ENCODE results near the gene AFG1L.
"Not testable (repeated sequence)": the region's sequence is repeated elsewhere in the genome, so short reads cannot be mapped to it uniquely, and the experiment has no call there.

The AFG1L gene

GRCh38 chr6:108274546-108274945, 20.3 kb upstream of the AFG1L start:
- Histone ChIP-seq H3K36me3 (ENCODE audit: insufficient read depth, low read length) (no peaks in the 10 kb centered on the region), H3K4me1 (ENCODE audit: insufficient read depth, low read length) (peaks cover 7% of the 10 kb centered on the region; the same call in 1 of the 2 replicates), H3K9me3 (ENCODE audit: control insufficient read depth, insufficient read depth, low read length) (no peaks in the 10 kb centered on the region), H3K9ac (ENCODE audit: low read depth, low read length) (no peak overlapping the region)

- Histone ChIP-seq H3K36me3 (ENCODE audit: insufficient read depth, low read length) (no peaks in the 10 kb centered on the region), H3K4me1 (ENCODE audit: insufficient read depth, low read length) (peaks cover 7% of the 10 kb centered on the region; the same call in 1 of the 2 replicates), H3K9ac (ENCODE audit: low read depth, low read length) (no peak overlapping the region), H3K9me3 (ENCODE audit: control insufficient read depth, insufficient read depth, low read length) (no peaks in the 10 kb centered on the region)
Observed at GRCh38 chr6:108275976-108276375, 18.9 kb upstream of the AFG1L start.

GRCh38 chr6:108277295-108277694, 17.6 kb upstream of the AFG1L start:
- no peaks in the 10 kb centered on the region for H3K9me3 ChIP-seq (ENCODE audit: control insufficient read depth, insufficient read depth, low read length)
- no peak overlapping the region for H3K9ac ChIP-seq (ENCODE audit: low read depth, low read length)
- no peaks in the 10 kb centered on the region for H3K36me3 ChIP-seq (ENCODE audit: insufficient read depth, low read length)
- peaks cover 7% of the 10 kb centered on the region; the same call in 1 of the 2 replicates for H3K4me1 ChIP-seq (ENCODE audit: insufficient read depth, low read length)

DNA sequence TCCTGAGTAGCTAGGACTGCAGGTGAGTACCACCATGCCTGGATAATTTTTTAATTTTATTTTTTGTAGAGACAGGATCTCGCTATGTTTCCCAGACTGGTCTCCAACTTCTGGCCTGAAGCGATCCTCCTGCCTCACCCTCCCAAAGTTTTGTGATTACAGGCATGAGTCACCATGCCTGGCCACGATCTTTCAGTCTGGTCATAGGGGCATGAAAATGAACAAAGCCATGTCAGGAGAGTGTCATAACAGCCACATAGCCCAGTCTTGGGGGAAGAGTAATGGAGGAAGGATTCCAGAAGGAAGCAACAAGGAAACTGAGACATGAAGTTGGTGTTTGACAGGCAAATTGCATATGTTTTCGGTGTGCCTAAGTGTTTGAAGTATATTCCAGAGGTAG, 17.0 kb upstream of the AFG1L start:
- Histone ChIP-seq H3K9me3 (ENCODE audit: control insufficient read depth, insufficient read depth, low read length) (no peaks in the 10 kb centered on the region), H3K4me1 (ENCODE audit: insufficient read depth, low read length) (peaks cover 7% of the 10 kb centered on the region; the same call in 1 of the 2 replicates), H3K36me3 (ENCODE audit: insufficient read depth, low read length) (no peaks in the 10 kb centered on the region), H3K9ac (ENCODE audit: low read depth, low read length) (no peak overlapping the region)

DNA sequence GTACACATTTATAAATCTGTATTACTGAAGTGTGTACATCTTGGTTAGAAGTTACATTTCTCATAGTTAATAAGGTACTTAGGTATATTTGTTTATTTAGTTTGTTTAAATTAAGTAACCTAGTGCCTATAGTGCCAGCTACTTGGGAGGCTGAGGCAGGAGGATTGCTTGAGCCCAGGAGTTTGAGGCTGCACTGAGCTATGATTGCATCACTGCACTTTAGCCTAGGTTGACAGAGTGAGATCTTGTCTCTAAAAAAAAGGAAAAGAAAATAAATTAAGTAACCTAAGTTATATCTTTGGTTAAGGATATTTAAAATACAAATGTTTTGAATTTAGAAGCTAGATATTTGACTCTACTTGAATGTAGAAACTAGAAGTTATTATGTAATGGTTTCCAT, 9.5 kb upstream of the AFG1L start:
- H3K36me3 ChIP-seq (ENCODE audit: insufficient read depth, low read length) = no peaks in the 10 kb centered on the region
- H3K9ac ChIP-seq (ENCODE audit: low read depth, low read length) = no peak overlapping the region
- H3K4me1 ChIP-seq (ENCODE audit: insufficient read depth, low read length) = no peaks in the 10 kb centered on the region

GRCh38 chr6:108286366-108286765, 8.5 kb upstream of the AFG1L start:
- H3K4me1 ChIP-seq (ENCODE audit: insufficient read depth, low read length) = no peaks in the 10 kb centered on the region
- no peaks in the 10 kb centered on the region for H3K9me3 ChIP-seq (ENCODE audit: control insufficient read depth, insufficient read depth, low read length)
- H3K9ac ChIP-seq (ENCODE audit: low read depth, low read length) = no peak overlapping the region

More for the DNA sequence above, 9.5 kb upstream of the AFG1L start:
- no peaks in the 10 kb centered on the region for H3K9me3 ChIP-seq (ENCODE audit: control insufficient read depth, insufficient read depth, low read length)

GRCh38 chr6:108287373-108287772, 7.5 kb upstream of the AFG1L start:
- H3K9me3 ChIP-seq (ENCODE audit: control insufficient read depth, insufficient read depth, low read length) = no peaks in the 10 kb centered on the region
- no peaks in the 10 kb centered on the region for H3K4me1 ChIP-seq (ENCODE audit: insufficient read depth, low read length)
- H3K9ac ChIP-seq (ENCODE audit: low read depth, low read length) = no peak overlapping the region
- H3K36me3 ChIP-seq (ENCODE audit: insufficient read depth, low read length) = no peaks in the 10 kb centered on the region

More at GRCh38 chr6:108286366-108286765, 8.5 kb upstream of the AFG1L start:
- H3K36me3 ChIP-seq (ENCODE audit: insufficient read depth, low read length) = no peaks in the 10 kb centered on the region

GRCh38 chr6:108288742-108289141, 6.1 kb upstream of the AFG1L start:
- Histone ChIP-seq H3K9me3 (ENCODE audit: control insufficient read depth, insufficient read depth, low read length) (no peaks in the 10 kb centered on the region), H3K9ac (ENCODE audit: low read depth, low read length) (no peak overlapping the region), H3K4me1 (ENCODE audit: insufficient read depth, low read length) (no peaks in the 10 kb centered on the region), H3K36me3 (ENCODE audit: insufficient read depth, low read length) (no peaks in the 10 kb centered on the region)

DNA sequence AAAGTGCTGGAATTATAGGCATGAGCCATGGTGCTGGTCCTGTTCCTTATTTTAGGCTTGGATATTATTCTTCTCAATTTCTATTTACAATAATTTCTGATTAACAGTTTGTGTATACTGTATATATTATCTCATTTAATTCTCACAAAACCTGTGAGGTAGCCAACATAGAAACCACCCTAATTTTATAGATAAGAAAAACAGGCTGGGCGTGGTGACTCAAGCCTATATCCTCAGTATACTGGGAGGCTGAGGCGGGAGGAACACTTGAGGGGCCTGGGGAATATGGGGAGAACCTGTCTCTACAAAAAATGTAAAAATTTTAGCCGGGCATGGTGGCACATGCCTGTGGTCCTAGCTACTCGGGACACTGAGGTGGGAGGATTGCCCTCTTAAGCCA, 3.8 kb upstream of the AFG1L start:
- Histone ChIP-seq H3K9me3 (ENCODE audit: control insufficient read depth, insufficient read depth, low read length) (no peaks in the 10 kb centered on the region), H3K4me1 (ENCODE audit: insufficient read depth, low read length) (no peaks in the 10 kb centered on the region; the same call in 1 of the 2 replicates), H3K9ac (ENCODE audit: low read depth, low read length) (no peak overlapping the region), H3K36me3 (ENCODE audit: insufficient read depth, low read length) (no peaks in the 10 kb centered on the region)

GRCh38 chr6:108292561-108292960, 2.3 kb upstream of the AFG1L start:
- not testable (repeated sequence) for H3K9me3 ChIP-seq (ENCODE audit: control insufficient read depth, insufficient read depth, low read length); H3K36me3 ChIP-seq (ENCODE audit: insufficient read depth, low read length); H3K4me1 ChIP-seq (ENCODE audit: insufficient read depth, low read length); H3K9ac ChIP-seq (ENCODE audit: low read depth, low read length)

- Histone ChIP-seq H3K4me1 (ENCODE audit: insufficient read depth, low read length) (no peaks in the 10 kb centered on the region; the same call in 1 of the 2 replicates), H3K9ac (ENCODE audit: low read depth, low read length) (peak overlapping the region; percentile 89; the same call in 1 of the 2 replicates), H3K9me3 (ENCODE audit: control insufficient read depth, insufficient read depth, low read length) (no peaks in the 10 kb centered on the region), H3K36me3 (ENCODE audit: insufficient read depth, low read length) (no peaks in the 10 kb centered on the region)
Observed at GRCh38 chr6:108293527-108294296, 1.1 kb upstream of the AFG1L start.

DNA sequence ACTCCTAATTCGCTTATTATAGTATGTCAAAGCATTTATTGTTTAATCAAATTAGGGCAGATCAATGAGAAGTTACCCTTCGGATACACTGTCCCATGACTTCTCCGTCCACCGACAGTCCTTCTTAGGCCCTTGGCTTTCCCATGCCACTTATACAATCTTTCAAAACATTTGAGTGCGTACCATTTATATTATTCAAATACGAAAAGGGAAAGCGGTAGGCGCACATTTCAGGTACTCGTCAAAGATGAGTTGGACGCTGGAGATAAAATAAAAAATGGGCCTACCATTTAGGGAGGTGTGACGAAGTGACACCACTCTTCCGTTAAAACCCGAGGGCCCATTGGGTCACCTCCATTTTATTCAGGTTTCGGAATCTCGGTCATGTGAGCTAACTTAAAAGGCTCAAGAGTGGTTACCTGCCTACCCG, 542 bp upstream of the AFG1L start:
- H3K4me1 ChIP-seq (ENCODE audit: insufficient read depth, low read length) = no peaks in the 10 kb centered on the region; the same call in 1 of the 2 replicates
- H3K9me3 ChIP-seq (ENCODE audit: control insufficient read depth, insufficient read depth, low read length) = no peaks in the 10 kb centered on the region
- peak overlapping the region; percentile 89 for H3K9ac ChIP-seq (ENCODE audit: low read depth, low read length)
- no peaks in the 10 kb centered on the region for H3K36me3 ChIP-seq (ENCODE audit: insufficient read depth, low read length)

- no peaks in the 10 kb centered on the region; the same call in 1 of the 2 replicates for H3K4me1 ChIP-seq (ENCODE audit: insufficient read depth, low read length)
- no peaks in the 10 kb centered on the region for H3K9me3 ChIP-seq (ENCODE audit: control insufficient read depth, insufficient read depth, low read length)
- H3K36me3 ChIP-seq (ENCODE audit: insufficient read depth, low read length) = no peaks in the 10 kb centered on the region
- peak overlapping the region; percentile 89 for H3K9ac ChIP-seq (ENCODE audit: low read depth, low read length)
Observed at GRCh38 chr6:108295676-108296075, 822 bp downstream of the AFG1L start.

- no peaks in the 10 kb centered on the region for H3K36me3 ChIP-seq (ENCODE audit: insufficient read depth, low read length)
- H3K4me1 ChIP-seq (ENCODE audit: insufficient read depth, low read length) = peaks cover 5% of the 10 kb centered on the region; the same call in 1 of the 2 replicates
- H3K9me3 ChIP-seq (ENCODE audit: control insufficient read depth, insufficient read depth, low read length) = no peaks in the 10 kb centered on the region; the same call in 1 of the 2 replicates
- H3K9ac ChIP-seq (ENCODE audit: low read depth, low read length) = no peak overlapping the region
Observed at GRCh38 chr6:108302386-108302785, 7.5 kb downstream of the AFG1L start.

DNA sequence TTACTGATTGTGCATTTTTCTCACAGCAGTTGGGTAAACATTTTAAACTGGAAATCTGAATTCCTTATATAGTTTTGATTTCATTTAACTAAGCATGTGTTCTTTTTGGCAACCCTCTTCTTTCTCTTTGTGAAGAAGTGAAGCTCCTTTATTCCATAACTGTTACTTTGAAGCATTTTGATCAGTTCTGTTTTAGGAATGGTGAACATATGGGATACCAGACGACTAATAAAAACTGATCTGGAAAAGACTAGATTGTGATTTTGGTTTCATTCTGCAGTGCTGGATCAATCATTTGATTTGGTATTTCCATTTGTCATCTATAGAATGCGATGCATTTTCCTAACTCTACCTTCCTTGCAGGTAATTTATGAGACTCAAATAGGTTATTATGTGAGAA, 9.8 kb downstream of the AFG1L start:
- Histone ChIP-seq H3K9ac (ENCODE audit: low read depth, low read length) (no peak overlapping the region), H3K36me3 (ENCODE audit: insufficient read depth, low read length) (no peaks in the 10 kb centered on the region), H3K4me1 (ENCODE audit: insufficient read depth, low read length) (peaks cover 5% of the 10 kb centered on the region; the same call in 1 of the 2 replicates), H3K9me3 (ENCODE audit: control insufficient read depth, insufficient read depth, low read length) (no peaks in the 10 kb centered on the region; the same call in 1 of the 2 replicates)
